Mesenchymal stem cell (in vitro differentiated cells and primary cell): ENCODE results near the gene IL17C.

Experiments used
- DNase-seq: peaks from one replicate; pipeline ENCODE4 v3.0.0-alpha.2; 2013
- H2AFZ ChIP-seq: one replicate; pipeline ENCODE4 v1.6.1; 2013; ENCODE audit warnings: low read depth, mild to moderate bottlenecking, control low read depth, inconsistent platforms, low read length, moderate library complexity
- H2AK5ac ChIP-seq: 2 replicates; pipeline ENCODE4 v1.6.1; 2013; ENCODE audit warnings: low read length, moderate library complexity, mild to moderate bottlenecking, inconsistent platforms; ENCODE audit not compliant: severe bottlenecking
- H2BK120ac ChIP-seq: one replicate; pipeline ENCODE4 v1.6.1; 2013; ENCODE audit warnings: low read depth, mild to moderate bottlenecking, inconsistent platforms, low read length, moderate library complexity
- H2BK12ac ChIP-seq, 2 experiments: one replicate each; pipeline ENCODE4 v1.6.1; 2013; ENCODE audit warnings: inconsistent platforms in 2 of 2, low read length in 2 of 2, mild to moderate bottlenecking in 2 of 2, moderate library complexity in 2 of 2, control low read depth in 1 of 2
- H2BK15ac ChIP-seq: one replicate; pipeline ENCODE4 v1.6.1; 2013; ENCODE audit warnings: mild to moderate bottlenecking, low read depth, inconsistent platforms; ENCODE audit not compliant: poor library complexity, severe bottlenecking
- H2BK5ac ChIP-seq: 2 replicates; pipeline ENCODE4 v1.6.1; 2013; ENCODE audit warnings: low read depth, mild to moderate bottlenecking, low read length, control low read depth, inconsistent platforms; ENCODE audit not compliant: poor library complexity, severe bottlenecking
- H3K14ac ChIP-seq, 2 experiments: one replicate each; pipeline ENCODE4 v1.6.1; 2013; ENCODE audit warnings: inconsistent platforms in 2 of 2, low read length in 2 of 2, control low read depth in 1 of 2, mild to moderate bottlenecking in 1 of 2, moderate library complexity in 1 of 2
- H3K18ac ChIP-seq, 2 experiments: one replicate each; pipeline ENCODE4 v1.6.1; 2013; ENCODE audit warnings: inconsistent platforms in 2 of 2, low read length in 2 of 2, control low read depth in 1 of 2, low read depth in 1 of 2, mild to moderate bottlenecking in 1 of 2
- H3K23ac ChIP-seq, 2 experiments: one replicate each; pipeline ENCODE4 v1.6.1; 2013; ENCODE audit warnings: inconsistent platforms in 2 of 2, low read length in 2 of 2, mild to moderate bottlenecking in 2 of 2, moderate library complexity in 2 of 2, control low read depth in 1 of 2
- H3K27ac ChIP-seq: 2 replicates; pipeline ENCODE4 v1.5.1; 2013; ENCODE audit warnings: mild to moderate bottlenecking, moderate library complexity, low read length, control low read depth, inconsistent platforms; ENCODE audit not compliant: poor library complexity, severe bottlenecking
- H3K27me3 ChIP-seq, 2 experiments: 2 replicates each; pipeline versions ENCODE4 v1.6.1 to v1.7.0; 2013; ENCODE audit warnings: low read length in 2 of 2, mild to moderate bottlenecking in 2 of 2, moderate library complexity in 2 of 2, control low read depth in 1 of 2, inconsistent platforms in 1 of 2; ENCODE audit not compliant: control insufficient read depth in 1 of 2, insufficient read depth in 1 of 2
- H3K36me3 ChIP-seq, 2 experiments: 2 replicates each; pipeline versions ENCODE4 v1.6.1 to v1.7.0; 2013; ENCODE audit warnings: low read length in 2 of 2, control low read depth in 1 of 2, inconsistent platforms in 1 of 2, low read depth in 1 of 2, mild to moderate bottlenecking in 1 of 2; ENCODE audit not compliant: insufficient read depth in 2 of 2, control insufficient read depth in 1 of 2
- H3K4ac ChIP-seq, 2 experiments: one replicate each; pipeline ENCODE4 v1.6.1; 2013; ENCODE audit warnings: inconsistent platforms in 2 of 2, low read length in 2 of 2, mild to moderate bottlenecking in 2 of 2, moderate library complexity in 2 of 2, control low read depth in 1 of 2, low read depth in 1 of 2
- H3K4me1 ChIP-seq: 2 replicates; pipeline ENCODE4 v1.6.1; 2013; ENCODE audit warnings: low read depth, low read length, control low read depth; ENCODE audit not compliant: control insufficient read depth, insufficient read depth
- H3K4me2 ChIP-seq: 2 replicates; pipeline ENCODE4 v1.6.1; 2013; ENCODE audit warnings: low read length, mild to moderate bottlenecking, inconsistent platforms; ENCODE audit not compliant: poor library complexity, severe bottlenecking
- H3K4me3 ChIP-seq, 2 experiments: 2 replicates each; pipeline versions ENCODE4 v1.5.1 to v1.7.0; 2013; ENCODE audit warnings: low read length in 2 of 2, mild to moderate bottlenecking in 2 of 2, control low read depth in 1 of 2, low read depth in 1 of 2; ENCODE audit not compliant: insufficient read depth in 1 of 2
- H3K79me1 ChIP-seq: replicated peaks from 2 replicates; pipeline ENCODE4 v1.6.1; 2013; ENCODE audit warnings: mild to moderate bottlenecking, control low read depth, low read length, inconsistent platforms; ENCODE audit not compliant: poor library complexity, severe bottlenecking
- H3K9ac ChIP-seq: 2 replicates; pipeline ENCODE4 v1.7.0; 2013; ENCODE audit warnings: mild to moderate bottlenecking, low read length, moderate library complexity
- H3K9me3 ChIP-seq: 2 replicates; pipeline ENCODE4 v1.7.0; 2013; ENCODE audit warnings: mild to moderate bottlenecking, low read length; ENCODE audit not compliant: control insufficient read depth
- H4K8ac ChIP-seq: one replicate; pipeline ENCODE4 v1.6.1; 2013; ENCODE audit warnings: inconsistent platforms, mild to moderate bottlenecking, low read length, moderate library complexity
- H4K91ac ChIP-seq: one replicate; pipeline ENCODE4 v1.6.1; 2013; ENCODE audit warnings: mild to moderate bottlenecking, low read length, inconsistent platforms
- WGBS: methylation state at CpG from one replicate; pipeline ENCODE4 v1.1.7; 2013; ENCODE audit warnings: mixed read lengths; 5-methylcytosine and 5-hydroxymethylcytosine counted together

Gene IL17C

GRCh38 chr16:88646345-88647034, 8.1 kb downstream of the IL17C start:
- no peak overlapping the region for H4K91ac ChIP-seq
- H3K23ac ChIP-seq: no peak overlapping the region
- DNase-seq: no peak
- no peak overlapping the region for H3K4me3 ChIP-seq
- H3K79me1 ChIP-seq: peaks cover 25% of the 10 kb centered on the region
- H3K14ac ChIP-seq: no peak overlapping the region
- no peak overlapping the region for H2BK120ac ChIP-seq
- H3K27me3 ChIP-seq: no peaks in the 10 kb centered on the region
- no peaks in the 10 kb centered on the region for H3K9me3 ChIP-seq
- WGBS: 95% methylated on average over 28 of the region's 28 CpGs
- H3K36me3 ChIP-seq: peaks cover 0 to 56% of the 10 kb centered on the region in 2 experiments
- no peak overlapping the region for H2BK12ac ChIP-seq
- no peak overlapping the region for H2AFZ ChIP-seq
- H3K4me2 ChIP-seq: no peak overlapping the region
- H3K18ac ChIP-seq: no peak overlapping the region
- H2BK5ac ChIP-seq: no peak overlapping the region
- peak overlapping the region; percentile 28 for H4K8ac ChIP-seq
- H3K9ac ChIP-seq: no peak overlapping the region
- H2BK15ac ChIP-seq: no peak overlapping the region
- H3K4me1 ChIP-seq: peaks cover 31% of the 10 kb centered on the region
- no peak overlapping the region for H3K27ac ChIP-seq
- H3K4ac ChIP-seq: no peak overlapping the region
- no peak overlapping the region for H2AK5ac ChIP-seq

GRCh38 chr16:88647178-88648070, 9.1 kb downstream of the IL17C start:
- Histone ChIP-seq H3K23ac (peak overlapping the region in 1 of 2 experiments; percentile 14), H3K4me2 (no peak overlapping the region), H4K8ac (no peak overlapping the region), H3K36me3 (peaks cover 4 to 56% of the 10 kb centered on the region in 2 experiments), H3K4ac (no peak overlapping the region), H4K91ac (peak overlapping the region; percentile 45), H2BK5ac (no peak overlapping the region), H2BK15ac (no peak overlapping the region), H3K27ac (no peak overlapping the region), H2BK120ac (no peak overlapping the region), H2BK12ac (peak overlapping the region in 1 of 2 experiments; percentile 6), H3K4me3 (no peak overlapping the region), H3K18ac (no peak overlapping the region), H2AFZ (no peak overlapping the region), H2AK5ac (no peak overlapping the region), H3K79me1 (peaks cover 25% of the 10 kb centered on the region), H3K14ac (no peak overlapping the region), H3K9ac (no peak overlapping the region), H3K9me3 (no peaks in the 10 kb centered on the region), H3K4me1 (peaks cover 39% of the 10 kb centered on the region), H3K27me3 (no peaks in the 10 kb centered on the region)
- WGBS: 95% methylated on average over 17 of the region's 22 CpGs
- no peak for DNase-seq

GRCh38 chr16:88649195-88649923, 11.0 kb downstream of the IL17C start:
- H3K9ac ChIP-seq: peak overlapping the region; percentile 86
- no peak overlapping the region for H2BK120ac ChIP-seq
- H3K27ac ChIP-seq: peak overlapping the region; percentile 30
- no peak overlapping the region for H2AFZ ChIP-seq
- no peak overlapping the region for H2BK12ac ChIP-seq
- peak; percentile 17 for DNase-seq
- WGBS: 83% methylated on average over 19 of the region's 20 CpGs
- peaks cover 37% of the 10 kb centered on the region for H3K4me1 ChIP-seq
- H2BK15ac ChIP-seq: no peak overlapping the region
- H3K4ac ChIP-seq: no peak overlapping the region
- no peak overlapping the region for H2BK5ac ChIP-seq
- peak overlapping the region in 1 of 2 experiments; percentile 35 for H3K18ac ChIP-seq
- no peaks in the 10 kb centered on the region for H3K9me3 ChIP-seq
- peak overlapping the region; percentile 60 for H3K4me2 ChIP-seq
- H3K23ac ChIP-seq: no peak overlapping the region
- H3K79me1 ChIP-seq: peaks cover 24% of the 10 kb centered on the region
- no peak overlapping the region for H4K91ac ChIP-seq
- H3K27me3 ChIP-seq: no peaks in the 10 kb centered on the region
- H2AK5ac ChIP-seq: no peak overlapping the region
- peak overlapping the region; percentile 82 to 89 for H3K4me3 ChIP-seq
- H3K36me3 ChIP-seq: peaks cover 16 to 59% of the 10 kb centered on the region in 2 experiments
- no peak overlapping the region for H3K14ac ChIP-seq
- H4K8ac ChIP-seq: no peak overlapping the region
